ENCODE results near the gene TRIM61.

DNA sequence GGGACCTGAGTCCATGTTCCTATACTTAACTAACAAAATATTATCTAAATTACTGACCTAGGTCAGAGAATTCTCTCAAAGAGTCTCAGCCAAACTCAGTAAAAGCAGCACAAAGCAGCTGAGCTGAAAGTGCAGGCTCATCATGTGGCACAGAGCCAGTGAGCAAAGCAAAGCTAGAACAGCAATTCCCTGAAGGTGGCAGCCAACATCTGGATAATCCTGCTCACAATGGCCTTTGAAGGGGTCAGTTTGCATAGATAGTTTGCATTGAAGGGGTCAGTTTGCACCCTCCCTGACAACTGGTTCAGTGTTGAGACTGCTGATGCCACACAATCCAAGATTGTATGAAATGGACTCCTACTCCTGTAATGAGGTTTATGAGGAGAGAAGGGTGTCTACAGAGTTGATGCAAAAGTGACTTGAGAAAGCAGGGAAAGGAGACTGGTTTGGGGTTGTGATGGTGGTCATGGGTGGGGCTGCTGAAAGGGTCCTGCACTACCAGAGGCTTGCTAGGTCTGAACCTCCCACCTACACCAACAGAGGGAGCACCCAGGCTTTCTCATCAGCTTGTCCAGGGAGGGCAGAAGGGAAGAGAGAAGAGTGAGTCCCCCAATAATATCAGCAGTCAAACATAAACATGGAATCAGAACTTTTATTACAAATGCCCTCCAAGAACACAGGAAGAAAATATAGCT is 39.7 kb downstream of the TRIM61 start:
- TF ChIP-seq EZH2 (IDR thresholded peaks at IDR 0.05; ENCODE audit: borderline replicate concordance, insufficient read depth, low read length, poor library complexity, severe bottlenecking) (no peak), RAD21 (conservative IDR thresholded peaks at IDR 0.05) (no peak), EP300 (conservative IDR thresholded peaks at IDR 0.05; ENCODE audit: poor library complexity, severe bottlenecking) (no peak)
- TF ChIP-seq, protein P1, sequence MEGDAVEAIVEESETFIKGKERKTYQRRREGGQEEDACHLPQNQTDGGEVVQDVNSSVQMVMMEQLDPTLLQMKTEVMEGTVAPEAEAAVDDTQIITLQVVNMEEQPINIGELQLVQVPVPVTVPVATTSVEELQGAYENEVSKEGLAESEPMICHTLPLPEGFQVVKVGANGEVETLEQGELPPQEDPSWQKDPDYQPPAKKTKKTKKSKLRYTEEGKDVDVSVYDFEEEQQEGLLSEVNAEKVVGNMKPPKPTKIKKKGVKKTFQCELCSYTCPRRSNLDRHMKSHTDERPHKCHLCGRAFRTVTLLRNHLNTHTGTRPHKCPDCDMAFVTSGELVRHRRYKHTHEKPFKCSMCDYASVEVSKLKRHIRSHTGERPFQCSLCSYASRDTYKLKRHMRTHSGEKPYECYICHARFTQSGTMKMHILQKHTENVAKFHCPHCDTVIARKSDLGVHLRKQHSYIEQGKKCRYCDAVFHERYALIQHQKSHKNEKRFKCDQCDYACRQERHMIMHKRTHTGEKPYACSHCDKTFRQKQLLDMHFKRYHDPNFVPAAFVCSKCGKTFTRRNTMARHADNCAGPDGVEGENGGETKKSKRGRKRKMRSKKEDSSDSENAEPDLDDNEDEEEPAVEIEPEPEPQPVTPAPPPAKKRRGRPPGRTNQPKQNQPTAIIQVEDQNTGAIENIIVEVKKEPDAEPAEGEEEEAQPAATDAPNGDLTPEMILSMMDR (IDR thresholded peaks at IDR 0.05; ENCODE audit: poor library complexity, severe bottlenecking) = no peak
